RKO (cell line): ENCODE data around the gene IL3RA.
"Not testable (repeated sequence)": the region's sequence is repeated elsewhere in the genome, so short reads cannot be mapped to it uniquely, and the experiment has no call there.

Source experiments
- DNase-seq: peaks from one replicate; pipeline ENCODE4 v3.0.0-alpha.2; 2016; ENCODE audit warnings: low spot score

IL3RA gene

GRCh38 chrX:1423215-1423614, 86.6 kb downstream of the IL3RA start:
- no peak for DNase-seq

GRCh38 chrX:1424147-1424851, 87.7 kb downstream of the IL3RA start:
- DNase-seq: no peak

- no peak for DNase-seq
Observed at GRCh38 chrX:1425381-1425780, 88.8 kb downstream of the IL3RA start.

GRCh38 chrX:1426321-1426720, 89.7 kb downstream of the IL3RA start:
- DNase-seq: not testable (repeated sequence)

GRCh38 chrX:1427756-1428155, 91.2 kb downstream of the IL3RA start:
- DNase-seq: no peak

GRCh38 chrX:1430451-1430850, 93.9 kb downstream of the IL3RA start:
- no peak for DNase-seq
